H1 (cell line): ENCODE data around the gene AOC1. TPM values are rescaled to one million over a fixed set of nuclear protein-coding genes. Genes with fewer than 3 reads are reported as not detected.

ENCODE experiments used
- CTCF ChIA-PET: fragments of 300-600 bp; sonication (Branson Sonifier 250); formaldehyde crosslinking; loops from one replicate; lab custom pipeline; 2021; ENCODE audit not compliant: partially characterized antibody; lab: Charles Lee
- POLR2A ChIA-PET: fragments of 300-600 bp; sonication (Branson Sonifier 250); formaldehyde crosslinking; loops from one replicate; lab custom pipeline; 2021; ENCODE audit warnings: inconsistent platforms; ENCODE audit not compliant: partially characterized antibody; lab: Charles Lee
- DNase-seq, 2 experiments: peaks; one replicate each; pipeline versions ENCODE4 v3.0.0 to v3.0.0-alpha.2; 2010 to 2022; ENCODE audit warnings: low spot score in 2 of 2, low read depth in 1 of 2, mixed read lengths in 1 of 2
- FAIRE-seq: peaks from 2 replicates; lab custom pipeline; 2011; peaks lifted over from hg19 to GRCh38; lab: Jason Lieb, UNC
- H2AFZ ChIP-seq: 2 replicates; pipeline ENCODE4 v1.8.1; 2012; ENCODE audit warnings: low read length, inconsistent platforms
- H2AK5ac ChIP-seq: 2 replicates; pipeline ENCODE4 v1.6.1; 2013; ENCODE audit warnings: low read depth, low read length
- H2BK120ac ChIP-seq: replicated peaks from 2 replicates; pipeline ENCODE3; 2013; ENCODE audit warnings: low read depth, low read length, inconsistent platforms
- H2BK12ac ChIP-seq: 2 replicates; pipeline ENCODE4 v1.6.1; 2013; ENCODE audit warnings: low read depth, low read length
- H2BK15ac ChIP-seq: 2 replicates; pipeline ENCODE4 v1.6.1; 2013; ENCODE audit warnings: low read length
- H2BK20ac ChIP-seq: 2 replicates; pipeline ENCODE4 v1.6.1; 2013; ENCODE audit warnings: low read length
- H2BK5ac ChIP-seq: 2 replicates; pipeline ENCODE4 v1.6.1; 2013; ENCODE audit warnings: low read depth, low read length
- H3K14ac ChIP-seq: 2 replicates; pipeline ENCODE4 v1.6.1; 2013; ENCODE audit warnings: inconsistent platforms; ENCODE audit not compliant: insufficient read length
- H3K18ac ChIP-seq: 2 replicates; pipeline ENCODE4 v1.6.1; 2013; ENCODE audit warnings: low read length; ENCODE audit errors: extremely low read depth
- H3K23ac ChIP-seq: 2 replicates; pipeline ENCODE4 v1.6.1; 2013; ENCODE audit warnings: inconsistent platforms; ENCODE audit not compliant: insufficient read length
- H3K23me2 ChIP-seq: 2 replicates; pipeline ENCODE4 v1.6.1; 2013; ENCODE audit warnings: low read depth, low read length
- H3K27ac ChIP-seq: 2 replicates; pipeline ENCODE4 v1.6.1; 2011; ENCODE audit warnings: low read depth, low read length, inconsistent platforms
- H3K27me3 ChIP-seq, 4 experiments: replicated peaks in 1 of 4; 1 replicate in 1 of 4; 2 replicates in 3 of 4; pipeline versions ENCODE4 v1.6.1 to v1.8.1; 2011 to 2013; ENCODE audit warnings: low read length in 3 of 4, mild to moderate bottlenecking in 3 of 4, inconsistent platforms in 2 of 4, mixed read lengths in 2 of 4, moderate library complexity in 1 of 4; ENCODE audit not compliant: control insufficient read depth in 3 of 4, insufficient read depth in 3 of 4; ENCODE audit errors: extremely low read depth in 1 of 4
- H3K36me3 ChIP-seq, 4 experiments: 2 replicates each; pipeline versions ENCODE4 v1.6.1 to v1.8.1; 2011 to 2013; ENCODE audit warnings: mild to moderate bottlenecking in 4 of 4, low read length in 3 of 4, moderate library complexity in 2 of 4, control low read depth in 1 of 4, inconsistent platforms in 1 of 4; ENCODE audit not compliant: insufficient read depth in 4 of 4, control insufficient read depth in 2 of 4
- H3K4ac ChIP-seq: replicated peaks from 2 replicates; pipeline ENCODE3; 2013; ENCODE audit warnings: low read length, low read depth, mixed read lengths, inconsistent platforms; ENCODE audit not compliant: insufficient read length
- H3K4me1 ChIP-seq, 4 experiments: replicated peaks in 1 of 4; 1 replicate in 1 of 4; 2 replicates in 3 of 4; pipeline versions ENCODE4 v1.6.1 to v1.8.1; 2011 to 2013; ENCODE audit warnings: low read length in 3 of 4, inconsistent platforms in 2 of 4, mixed read lengths in 1 of 4; ENCODE audit not compliant: insufficient read depth in 4 of 4, control insufficient read depth in 3 of 4
- H3K4me2 ChIP-seq, 2 experiments: 2 replicates each; pipeline versions ENCODE4 v1.6.1 to v1.8.1; 2011 to 2013; ENCODE audit warnings: low read depth in 2 of 2, low read length in 2 of 2, control low read depth in 1 of 2, inconsistent platforms in 1 of 2, mild to moderate bottlenecking in 1 of 2; ENCODE audit not compliant: insufficient read depth in 1 of 2
- H3K4me3 ChIP-seq, 4 experiments: fragments of 200-600, 300-600 bp in 1 of 4; sonication (generic), shearing (Covaris generic), sonication (Bioruptor Twin) in 1 of 4; 2 replicates each; pipeline versions ENCODE4 v1.5.1 to v1.8.1; 2011 to 2016; ENCODE audit warnings: low read length in 4 of 4, low read depth in 3 of 4, control low read depth in 2 of 4, inconsistent platforms in 2 of 4, mild to moderate bottlenecking in 2 of 4, mixed read lengths in 1 of 4, moderate library complexity in 1 of 4; ENCODE audit not compliant: insufficient read depth in 2 of 4; ENCODE audit errors: extremely low read depth in 1 of 4
- H3K56ac ChIP-seq: replicated peaks from 2 replicates; pipeline ENCODE3; 2013; ENCODE audit warnings: low read depth, mild to moderate bottlenecking, mixed read lengths, low read length, inconsistent platforms; ENCODE audit not compliant: insufficient read length
- H3K79me1 ChIP-seq: 2 replicates; pipeline ENCODE4 v1.6.1; 2013; ENCODE audit warnings: low read depth, low read length, control low read depth
- H3K79me2 ChIP-seq, 2 experiments: 2 replicates each; pipeline versions ENCODE4 v1.6.1 to v1.8.1; 2012 to 2013; ENCODE audit warnings: low read length in 2 of 2, mild to moderate bottlenecking in 2 of 2, inconsistent platforms in 1 of 2; ENCODE audit not compliant: insufficient read depth in 2 of 2, control insufficient read depth in 1 of 2
- H3K9ac ChIP-seq, 4 experiments: replicated peaks in 1 of 4; 1 replicate in 1 of 4; 2 replicates in 3 of 4; pipeline versions ENCODE4 v1.6.1 to v1.8.1; 2011 to 2013; ENCODE audit warnings: low read depth in 3 of 4, low read length in 3 of 4, control low read depth in 2 of 4, mild to moderate bottlenecking in 2 of 4, moderate library complexity in 2 of 4, inconsistent platforms in 1 of 4; ENCODE audit errors: extremely low read depth in 1 of 4
- H3K9me3 ChIP-seq, 2 experiments: 2 replicates each; pipeline versions ENCODE4 v1.6.1 to v1.8.1; 2012 to 2013; ENCODE audit warnings: mild to moderate bottlenecking in 2 of 2, moderate library complexity in 2 of 2, control low read depth in 1 of 2, inconsistent platforms in 1 of 2, low read depth in 1 of 2, low read length in 1 of 2, mixed read lengths in 1 of 2; ENCODE audit not compliant: insufficient read depth in 2 of 2
- H4K20me1 ChIP-seq, 2 experiments: replicated peaks in 1 of 2; 2 replicates each; pipeline versions ENCODE3 to v1.8.1; 2011 to 2013; ENCODE audit warnings: inconsistent platforms in 2 of 2, low read length in 2 of 2, mild to moderate bottlenecking in 1 of 2; ENCODE audit not compliant: insufficient read depth in 2 of 2, control insufficient read depth in 1 of 2
- H4K5ac ChIP-seq: 2 replicates; pipeline ENCODE4 v1.6.1; 2013; ENCODE audit warnings: low read length, low read depth, mixed read lengths, inconsistent platforms; ENCODE audit not compliant: insufficient read length
- H4K8ac ChIP-seq: 2 replicates; pipeline ENCODE4 v1.8.0; 2013; ENCODE audit warnings: mild to moderate bottlenecking, moderate library complexity, low read length, inconsistent platforms; ENCODE audit not compliant: insufficient read depth; ENCODE audit errors: extremely low read depth
- H4K91ac ChIP-seq: replicated peaks from 2 replicates; pipeline ENCODE3; 2013; ENCODE audit warnings: low read length, mixed read lengths, inconsistent platforms; ENCODE audit not compliant: insufficient read length
- HDAC2 ChIP-seq, 2 experiments: fragments of 300-600 bp in 1 of 2; sonication (generic) in 1 of 2; IDR thresholded peaks; 2 replicates each; pipeline ENCODE4 v1.6.1; 2011 to 2012; ENCODE audit warnings: low read depth in 2 of 2, low read length in 2 of 2, mild to moderate bottlenecking in 2 of 2, moderate library complexity in 2 of 2, borderline replicate concordance in 1 of 2, inconsistent platforms in 1 of 2
- KDM4A ChIP-seq: IDR thresholded peaks from one replicate; pipeline ENCODE4 v1.7.1; 2012; ENCODE audit warnings: low read depth, mild to moderate bottlenecking, moderate library complexity, low read length, inconsistent platforms; ENCODE audit not compliant: severe bottlenecking
- WGBS, 2 experiments: shearing (Covaris generic) in 1 of 2; methylation state at CpG; one replicate each; pipeline versions ENCODE4 v1.1.6 to v1.1.7; 2013 to 2015; ENCODE audit warnings: low lambda C conversion rate in 2 of 2, mixed read lengths in 2 of 2, inconsistent platforms in 1 of 2, low coverage in 1 of 2, missing lambda C conversion rate in 1 of 2; ENCODE audit not compliant: insufficient replicate concordance in 2 of 2, insufficient coverage in 1 of 2, insufficient read length in 1 of 2; ENCODE audit errors: extremely low coverage in 1 of 2, missing lambda C conversion rate in 1 of 2; 5-methylcytosine and 5-hydroxymethylcytosine counted together
- polyA plus RNA-seq, 7 experiments: library from polyadenylated mRNA; depleted of rRNA in 3 of 7; stranded (reverse) in 5 of 7; unstranded in 2 of 7; fragments of >200 nt in 5 of 7; fragments of 200-250 nt in 2 of 7; gene quantifications; 1 replicate in 5 of 7; 2 replicates in 1 of 7; 4 replicates in 1 of 7; pipeline versions ENCODE4 v1.2.1 to v1.2.3, GENCODE V29; 2011 to 2013; ENCODE audit warnings: missing spikeins in 2 of 7, mixed read lengths in 2 of 7
- total RNA-seq: library from RNA; stranded (reverse); fragmentation: NEBNext Ultra II Directional; extraction: Animal tissue kit (Norgen Biotek cat#: 25700); gene quantifications from 2 replicates; pipeline ENCODE4 v1.2.1, GENCODE V29; 2021

AOC1 gene
- total and polyA plus RNA-seq, 2 of the 8 experiments (the other 6 are each of a cell fraction or from before 2014, with no cell fraction given), result 0.15 to 0.17 TPM

GRCh38 chr7:150860978-150861295 lies 8.6 kb downstream of the AOC1 start:
- Histone ChIP-seq H3K4me2 (no peak overlapping the region), H4K8ac (peak overlapping the region; percentile 35; the same call in 1 of the 2 replicates), H3K23me2 (no peaks in the 10 kb centered on the region), H2BK5ac (no peak overlapping the region), H2BK12ac (0 out of 2 replicates have a peak overlapping the region, but pooled peaks have one; percentile 80), H3K79me1 (no peaks in the 10 kb centered on the region), H3K4me1 (peaks cover 0 to 9% (median 4%) of the 10 kb centered on the region in 4 experiments; a peak in 3 of 7 replicates), H3K4ac (no peak overlapping the region), H2AFZ (no peak overlapping the region), H3K23ac (no peak overlapping the region), H3K18ac (no peak overlapping the region), H3K27ac (no peak overlapping the region), H2BK15ac (no peak overlapping the region), H2BK120ac (no peak overlapping the region), H3K79me2 (no peaks in the 10 kb centered on the region), H2BK20ac (no peak overlapping the region), H4K20me1 (no peaks in the 10 kb centered on the region), H3K36me3 (no peaks in the 10 kb centered on the region), H3K14ac (no peak overlapping the region), H3K9me3 (0 out of 4 replicates have a peak, but pooled peaks cover 0 to 5% of the 10 kb centered on the region in 2 experiments), H3K4me3 (no peak overlapping the region), H3K27me3 (no peaks in the 10 kb centered on the region), H3K9ac (no peak overlapping the region), H4K91ac (no peak overlapping the region), H4K5ac (no peak overlapping the region), H3K56ac (no peak overlapping the region), H2AK5ac (no peak overlapping the region)
- ChIA-PET CTCF (interaction anchor here (0.6 to 2.5 kb wide), 9 partner anchors 16 to 1320 kb away, joined by 3 to 8 read pairs (median 3); no protein-coding TSS in a partner anchor), POLR2A (no interaction called here)
- WGBS, 2 experiments, result 91% methylated on average over 9 of the region's 9 CpGs; no CpG with 5 or more reads in 1 of the 2 experiments
- DNase-seq (no peak), FAIRE-seq (no peak)
- TF ChIP-seq HDAC2 (IDR thresholded peaks at IDR 0.05; ENCODE audit: borderline replicate concordance in 1 of 2, low read depth in 2 of 2, low read length in 2 of 2), result no peak
- peak; percentile 5 for TF ChIP-seq KDM4A
